GM12874 (cell line): Measurements from ENCODE around the gene TLE2.

Source experiments
- TF ChIP-seq, protein P1 (sequence below): IDR thresholded peaks from 2 replicates; pipeline ENCODE4 v1.5.1; 2011; ENCODE audit warnings: low read depth, mild to moderate bottlenecking, control low read depth, low read length, moderate library complexity; ENCODE audit not compliant: insufficient read depth

The TLE2 gene

DNA sequence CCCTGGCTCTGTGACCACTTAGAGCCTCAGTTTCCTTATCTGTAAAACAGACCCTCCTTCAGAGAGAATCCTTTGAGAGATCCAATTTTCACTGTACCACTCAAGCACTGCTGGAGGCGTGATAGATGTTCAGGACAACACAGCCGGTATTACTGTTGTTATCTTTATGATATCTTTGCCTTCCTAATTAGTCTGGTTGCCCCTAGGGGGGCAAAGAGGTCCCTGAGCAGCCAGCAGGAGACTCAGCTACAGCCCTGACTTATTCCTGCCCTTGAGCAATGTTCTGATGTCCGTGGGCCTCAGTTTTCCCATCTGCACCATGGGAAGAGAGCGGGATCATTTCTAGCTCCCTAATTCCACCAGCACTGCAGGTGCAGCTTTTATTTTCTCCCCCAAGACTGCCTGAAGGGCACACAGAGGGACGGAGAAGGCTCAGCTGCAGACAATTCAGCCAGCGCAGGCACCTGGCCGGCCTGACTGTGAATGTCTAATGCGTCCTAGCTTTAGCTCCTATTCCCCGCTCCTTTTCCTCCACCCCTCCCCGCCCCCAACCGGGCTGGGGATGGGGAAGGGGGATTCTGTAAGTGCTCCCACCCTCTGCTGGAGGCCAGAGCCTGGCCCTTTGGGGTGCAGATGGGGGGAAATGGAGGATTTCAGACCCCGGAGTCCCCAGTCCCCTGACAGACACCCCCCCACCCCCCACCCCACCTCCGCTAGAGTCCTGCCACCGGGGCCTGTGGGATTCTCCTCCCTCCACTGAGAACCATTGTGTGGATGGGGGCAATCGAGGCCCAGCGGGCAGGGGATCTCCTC is 17.0 kb upstream of the TLE2 start:
- TF ChIP-seq, protein P1, sequence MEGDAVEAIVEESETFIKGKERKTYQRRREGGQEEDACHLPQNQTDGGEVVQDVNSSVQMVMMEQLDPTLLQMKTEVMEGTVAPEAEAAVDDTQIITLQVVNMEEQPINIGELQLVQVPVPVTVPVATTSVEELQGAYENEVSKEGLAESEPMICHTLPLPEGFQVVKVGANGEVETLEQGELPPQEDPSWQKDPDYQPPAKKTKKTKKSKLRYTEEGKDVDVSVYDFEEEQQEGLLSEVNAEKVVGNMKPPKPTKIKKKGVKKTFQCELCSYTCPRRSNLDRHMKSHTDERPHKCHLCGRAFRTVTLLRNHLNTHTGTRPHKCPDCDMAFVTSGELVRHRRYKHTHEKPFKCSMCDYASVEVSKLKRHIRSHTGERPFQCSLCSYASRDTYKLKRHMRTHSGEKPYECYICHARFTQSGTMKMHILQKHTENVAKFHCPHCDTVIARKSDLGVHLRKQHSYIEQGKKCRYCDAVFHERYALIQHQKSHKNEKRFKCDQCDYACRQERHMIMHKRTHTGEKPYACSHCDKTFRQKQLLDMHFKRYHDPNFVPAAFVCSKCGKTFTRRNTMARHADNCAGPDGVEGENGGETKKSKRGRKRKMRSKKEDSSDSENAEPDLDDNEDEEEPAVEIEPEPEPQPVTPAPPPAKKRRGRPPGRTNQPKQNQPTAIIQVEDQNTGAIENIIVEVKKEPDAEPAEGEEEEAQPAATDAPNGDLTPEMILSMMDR, result no peak

DNA sequence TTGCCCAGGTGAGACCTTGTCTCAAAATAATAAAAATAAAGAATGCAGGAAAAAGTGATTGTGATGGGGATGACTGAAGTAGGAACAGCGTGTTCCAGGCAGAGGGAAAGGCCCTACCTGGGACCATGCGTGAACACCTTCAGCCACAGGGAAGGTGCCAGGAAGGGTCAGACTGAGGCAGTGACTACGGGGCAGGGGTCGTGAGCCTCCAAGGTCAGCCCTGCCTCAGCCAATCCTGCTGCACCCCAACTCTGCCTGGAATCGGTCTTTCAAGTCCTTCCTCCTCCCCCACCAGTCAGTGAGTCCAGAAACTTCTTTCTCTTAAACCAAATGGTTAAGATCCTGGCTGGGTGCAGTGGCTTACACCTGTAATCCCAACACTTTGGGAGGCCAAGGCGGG is 16.1 kb upstream of the TLE2 start:
- TF ChIP-seq, protein P1, result no peak

DNA sequence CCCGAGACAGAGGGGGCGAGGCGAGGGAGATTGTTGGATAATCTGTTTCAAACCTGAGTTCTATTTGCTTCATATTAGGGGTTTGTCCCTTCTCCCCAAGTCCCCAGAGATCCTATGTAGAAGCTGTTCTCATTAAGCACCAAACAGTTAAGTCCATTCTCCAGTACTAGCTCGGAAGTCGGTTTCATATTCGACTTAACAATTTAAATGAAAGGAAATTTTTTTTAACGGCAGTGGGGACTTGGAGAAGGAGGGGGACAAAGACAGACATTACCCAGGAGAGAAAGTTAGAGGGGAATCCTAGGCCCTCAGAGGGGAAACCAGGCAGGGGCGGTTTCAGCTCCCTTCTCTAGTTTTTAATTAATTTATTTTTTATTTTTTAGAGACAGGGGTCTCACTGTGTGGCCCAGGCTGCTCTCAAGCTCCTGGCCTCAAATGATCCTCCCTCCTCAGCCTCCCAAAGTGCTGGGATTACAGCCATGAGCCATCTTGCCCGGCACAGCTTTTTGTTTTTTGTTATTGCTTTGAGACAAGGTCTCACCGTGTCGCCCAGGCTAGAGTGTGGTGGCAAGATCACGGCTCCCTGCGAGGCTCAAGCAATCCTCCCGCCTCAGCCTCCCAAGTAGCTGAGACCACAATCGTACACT is 13.7 kb upstream of the TLE2 start:
- TF ChIP-seq, protein P1, result no peak

DNA sequence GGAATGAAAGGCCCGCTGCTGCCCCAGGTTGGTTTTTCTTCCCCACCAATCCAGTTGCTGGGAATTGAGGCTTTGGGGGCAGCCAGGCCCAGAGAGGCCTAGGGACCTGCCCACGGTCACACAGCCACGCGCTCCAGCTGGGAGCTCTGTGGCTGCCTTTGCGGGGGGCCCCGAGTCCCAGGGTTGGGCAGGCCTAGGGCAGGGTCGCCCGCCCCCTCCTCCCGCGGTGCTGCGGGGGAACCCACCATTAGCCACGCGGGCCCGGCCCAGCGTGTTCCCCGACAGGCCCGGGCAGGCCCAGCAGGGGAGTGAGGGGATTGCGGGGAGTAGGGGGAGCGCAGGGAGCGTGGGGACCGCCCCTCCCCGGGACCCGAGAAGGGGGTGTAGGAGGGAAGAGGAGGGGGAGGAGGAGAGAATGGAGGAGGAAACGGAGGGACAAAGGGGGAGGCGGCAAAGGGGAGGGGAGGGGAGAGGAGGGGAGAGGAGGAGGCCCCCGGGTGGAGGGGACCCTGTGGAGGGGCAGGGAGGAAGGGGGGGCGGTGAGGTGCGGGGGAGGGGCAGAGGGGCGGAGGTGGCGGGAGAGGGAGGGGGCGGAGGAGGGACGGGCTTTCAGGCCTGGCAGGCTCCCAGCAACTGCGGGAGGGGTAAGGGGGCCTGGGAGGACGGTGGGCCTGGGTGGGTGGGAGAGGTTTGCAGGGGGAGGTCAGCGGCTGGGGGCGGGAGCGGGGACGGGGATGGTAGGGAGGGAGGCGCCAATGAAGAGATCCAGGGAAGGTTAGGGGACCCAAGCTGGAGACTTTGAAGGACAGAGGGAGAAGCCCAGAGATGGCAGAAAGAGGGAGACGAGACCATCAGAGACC is 12.9 kb upstream of the TLE2 start:
- TF ChIP-seq, protein P1, result no peak

DNA sequence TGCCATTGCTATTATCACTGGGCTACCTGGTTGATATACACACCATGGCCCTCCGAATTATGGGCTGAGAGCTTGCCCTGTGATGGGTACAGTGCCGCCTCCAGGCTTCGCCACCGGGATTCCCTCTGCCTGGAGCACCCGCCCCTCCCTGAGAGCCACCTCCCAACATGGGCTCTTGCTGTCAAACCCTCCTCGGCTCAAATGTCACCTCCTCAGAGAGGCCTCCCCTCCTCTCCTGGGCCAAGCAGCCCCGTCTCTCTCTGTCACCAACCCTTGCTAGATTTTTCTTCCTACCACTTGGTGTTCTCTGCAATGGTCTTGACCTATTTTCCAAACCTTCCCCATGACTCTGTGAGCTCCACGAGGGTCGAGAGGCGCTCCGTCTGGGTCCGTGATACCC is 12.2 kb upstream of the TLE2 start:
- TF ChIP-seq, protein P1, result no peak

DNA sequence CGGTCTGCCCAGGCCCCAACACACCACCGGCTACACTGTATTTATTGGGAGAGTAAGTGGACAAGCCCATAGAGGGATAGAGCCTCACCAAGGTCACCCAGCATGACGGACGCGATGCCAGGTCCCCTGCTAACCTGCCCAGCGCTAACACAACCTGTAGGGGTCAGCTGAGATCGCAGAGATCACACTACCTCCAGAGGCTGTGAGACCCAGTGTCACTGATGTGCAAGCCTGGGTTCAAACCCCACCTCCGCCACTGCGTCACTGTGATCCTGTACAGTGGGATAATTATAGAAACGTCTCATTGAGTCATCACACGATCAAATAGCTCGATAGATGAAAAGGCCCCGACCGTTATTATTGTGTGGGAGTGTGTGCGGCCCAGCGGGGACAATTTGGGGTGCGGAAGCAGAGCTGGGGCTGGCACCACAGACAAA is 10.6 kb upstream of the TLE2 start:
- TF ChIP-seq, protein P1, result no peak

DNA sequence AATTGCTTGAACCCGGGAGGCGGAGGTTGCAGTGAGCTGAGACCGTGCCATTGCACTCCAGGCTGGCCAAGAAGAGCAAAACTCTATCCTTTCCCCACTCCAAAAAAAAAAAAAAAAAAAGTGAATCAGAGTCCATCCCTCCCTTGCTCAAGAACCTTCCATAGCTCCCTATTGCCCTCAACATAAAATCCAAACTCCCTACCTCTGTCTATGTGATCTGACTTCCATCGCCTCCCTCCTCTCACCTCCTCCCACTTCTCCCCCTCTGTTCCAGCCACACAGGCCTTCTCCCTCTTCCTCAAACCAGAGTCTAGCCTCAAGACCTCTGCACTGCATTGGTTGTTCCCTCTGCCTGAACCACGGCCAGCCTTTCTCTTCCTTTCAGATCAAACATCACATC is 10.0 kb upstream of the TLE2 start:
- TF ChIP-seq, protein P1, result no peak
